Ishikawa (cell line): ENCODE data around the gene MYBPC2.

ENCODE experiments used
- CREB1 ChIP-seq: IDR thresholded peaks from 2 replicates; pipeline ENCODE4 v1.6.1; 2012; ENCODE audit warnings: low read depth
- EGR1 ChIP-seq: IDR thresholded peaks from 2 replicates; pipeline ENCODE4 v1.6.1; 2012
- TF ChIP-seq, protein P1 (sequence below): IDR thresholded peaks from 2 replicates; pipeline ENCODE4 v1.6.1; 2012
- TF ChIP-seq, protein P2 (sequence below): IDR thresholded peaks from 2 replicates; pipeline ENCODE4 v1.6.1; 2012; ENCODE audit warnings: low read depth, mild to moderate bottlenecking

DNA sequence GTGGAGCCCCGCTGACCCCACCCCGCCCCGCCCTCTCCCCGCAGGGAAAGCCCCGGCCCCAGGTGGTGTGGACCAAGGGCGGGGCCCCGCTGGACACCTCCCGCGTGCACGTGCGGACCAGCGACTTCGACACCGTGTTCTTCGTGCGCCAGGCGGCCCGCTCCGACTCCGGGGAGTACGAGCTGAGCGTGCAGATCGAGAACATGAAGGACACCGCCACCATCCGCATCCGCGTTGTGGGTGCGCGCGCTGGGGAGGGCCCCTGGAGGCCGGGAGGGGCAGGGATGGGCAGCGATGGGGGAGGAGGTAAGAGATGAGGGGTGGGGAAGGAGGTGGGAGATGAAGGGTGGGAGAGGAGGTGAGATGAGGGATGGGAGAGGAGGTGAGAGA, 26.4 kb downstream of the MYBPC2 start:
- TF ChIP-seq, protein P1, sequence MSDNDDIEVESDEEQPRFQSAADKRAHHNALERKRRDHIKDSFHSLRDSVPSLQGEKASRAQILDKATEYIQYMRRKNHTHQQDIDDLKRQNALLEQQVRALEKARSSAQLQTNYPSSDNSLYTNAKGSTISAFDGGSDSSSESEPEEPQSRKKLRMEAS = no peak
- TF ChIP-seq, protein P2, sequence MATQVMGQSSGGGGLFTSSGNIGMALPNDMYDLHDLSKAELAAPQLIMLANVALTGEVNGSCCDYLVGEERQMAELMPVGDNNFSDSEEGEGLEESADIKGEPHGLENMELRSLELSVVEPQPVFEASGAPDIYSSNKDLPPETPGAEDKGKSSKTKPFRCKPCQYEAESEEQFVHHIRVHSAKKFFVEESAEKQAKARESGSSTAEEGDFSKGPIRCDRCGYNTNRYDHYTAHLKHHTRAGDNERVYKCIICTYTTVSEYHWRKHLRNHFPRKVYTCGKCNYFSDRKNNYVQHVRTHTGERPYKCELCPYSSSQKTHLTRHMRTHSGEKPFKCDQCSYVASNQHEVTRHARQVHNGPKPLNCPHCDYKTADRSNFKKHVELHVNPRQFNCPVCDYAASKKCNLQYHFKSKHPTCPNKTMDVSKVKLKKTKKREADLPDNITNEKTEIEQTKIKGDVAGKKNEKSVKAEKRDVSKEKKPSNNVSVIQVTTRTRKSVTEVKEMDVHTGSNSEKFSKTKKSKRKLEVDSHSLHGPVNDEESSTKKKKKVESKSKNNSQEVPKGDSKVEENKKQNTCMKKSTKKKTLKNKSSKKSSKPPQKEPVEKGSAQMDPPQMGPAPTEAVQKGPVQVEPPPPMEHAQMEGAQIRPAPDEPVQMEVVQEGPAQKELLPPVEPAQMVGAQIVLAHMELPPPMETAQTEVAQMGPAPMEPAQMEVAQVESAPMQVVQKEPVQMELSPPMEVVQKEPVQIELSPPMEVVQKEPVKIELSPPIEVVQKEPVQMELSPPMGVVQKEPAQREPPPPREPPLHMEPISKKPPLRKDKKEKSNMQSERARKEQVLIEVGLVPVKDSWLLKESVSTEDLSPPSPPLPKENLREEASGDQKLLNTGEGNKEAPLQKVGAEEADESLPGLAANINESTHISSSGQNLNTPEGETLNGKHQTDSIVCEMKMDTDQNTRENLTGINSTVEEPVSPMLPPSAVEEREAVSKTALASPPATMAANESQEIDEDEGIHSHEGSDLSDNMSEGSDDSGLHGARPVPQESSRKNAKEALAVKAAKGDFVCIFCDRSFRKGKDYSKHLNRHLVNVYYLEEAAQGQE = no peak
- TF ChIP-seq CREB1 = no peak
- TF ChIP-seq EGR1 = no peak
